Ascending aorta (tissue), 2 donors: ENCODE measurements around the gene NFXL1. TPM values are rescaled to one million over a fixed set of nuclear protein-coding genes. Genes with fewer than 3 reads are reported as not detected.

Experiments
- DNase-seq, 2 donors: peaks; one replicate each; pipeline ENCODE4 v3.0.0-alpha.2; 2019; ENCODE audit warnings: low spot score in 2 of 2
- H3K27ac ChIP-seq, 2 donors: fragments of 200-600 bp; sonication (generic); one replicate each; pipeline ENCODE4 v1.5.1; 2016 to 2017; ENCODE audit warnings: mild to moderate bottlenecking in 1 of 2
- H3K27me3 ChIP-seq: fragments of 200-600 bp; sonication (generic); one replicate; pipeline ENCODE4 v1.5.1; 2017
- H3K36me3 ChIP-seq, 2 donors: fragments of 200-600 bp; sonication (generic); one replicate each; pipeline ENCODE4 v1.5.1; 2016
- H3K4me1 ChIP-seq, 2 donors: fragments of 200-600 bp; sonication (generic); one replicate each; pipeline ENCODE4 v1.5.1; 2016 to 2017; ENCODE audit warnings: mild to moderate bottlenecking in 1 of 2
- H3K4me3 ChIP-seq, 2 donors: fragments of 200-600 bp; sonication (generic); one replicate each; pipeline ENCODE4 v1.5.1; 2016 to 2017; ENCODE audit warnings: mild to moderate bottlenecking in 1 of 2
- H3K9me3 ChIP-seq, 2 donors: fragments of 200-600 bp; sonication (generic); one replicate each; pipeline ENCODE4 v1.5.1; 2016
- intact Hi-C: fragments of 100-400 bp; cut with DNase I; formaldehyde crosslinking; loops from one replicate; pipeline ENCODE4 v1.15.1; 2023
- total RNA-seq: library from RNA; depleted of rRNA; stranded (reverse); fragments of >200 nt; gene quantifications from one replicate; pipeline ENCODE4 v1.1.0, GENCODE V29; 2016
- TF ChIP-seq, protein P1 (sequence below), 3 experiments: fragments of 200-600 bp in 2 of 3; fragments of 450-650 bp in 1 of 3; sonication (generic) in 2 of 3; IDR thresholded peaks; one replicate each; pipeline ENCODE4 v1.5.1; 2016 to 2019; ENCODE audit warnings: antibody characterized with exemption in 3 of 3, mild to moderate bottlenecking in 1 of 3, moderate library complexity in 1 of 3

The NFXL1 gene
- total RNA-seq, 1 donor from 2014 or later, result 5.2 TPM

GRCh38 chr4:47837094-47837907 lies 77.1 kb downstream of the NFXL1 start:
- H3K4me1 ChIP-seq, result peaks cover 5 to 11% of the 10 kb centered on the region in 2 donors
- no peak for DNase-seq
- no peaks in the 10 kb centered on the region for H3K36me3 ChIP-seq
- H3K27ac ChIP-seq, result peak overlapping the region in 1 of 2 donors; percentile 8
- H3K9me3 ChIP-seq, result no peaks in the 10 kb centered on the region
- peak overlapping the region; percentile 62 to 69 for H3K4me3 ChIP-seq
- intact Hi-C loops, result loop anchor here (2.0 to 5.0 kb wide), 2 partner anchors 140 to 168 kb away; no protein-coding TSS in a partner anchor
- TF ChIP-seq, protein P1, sequence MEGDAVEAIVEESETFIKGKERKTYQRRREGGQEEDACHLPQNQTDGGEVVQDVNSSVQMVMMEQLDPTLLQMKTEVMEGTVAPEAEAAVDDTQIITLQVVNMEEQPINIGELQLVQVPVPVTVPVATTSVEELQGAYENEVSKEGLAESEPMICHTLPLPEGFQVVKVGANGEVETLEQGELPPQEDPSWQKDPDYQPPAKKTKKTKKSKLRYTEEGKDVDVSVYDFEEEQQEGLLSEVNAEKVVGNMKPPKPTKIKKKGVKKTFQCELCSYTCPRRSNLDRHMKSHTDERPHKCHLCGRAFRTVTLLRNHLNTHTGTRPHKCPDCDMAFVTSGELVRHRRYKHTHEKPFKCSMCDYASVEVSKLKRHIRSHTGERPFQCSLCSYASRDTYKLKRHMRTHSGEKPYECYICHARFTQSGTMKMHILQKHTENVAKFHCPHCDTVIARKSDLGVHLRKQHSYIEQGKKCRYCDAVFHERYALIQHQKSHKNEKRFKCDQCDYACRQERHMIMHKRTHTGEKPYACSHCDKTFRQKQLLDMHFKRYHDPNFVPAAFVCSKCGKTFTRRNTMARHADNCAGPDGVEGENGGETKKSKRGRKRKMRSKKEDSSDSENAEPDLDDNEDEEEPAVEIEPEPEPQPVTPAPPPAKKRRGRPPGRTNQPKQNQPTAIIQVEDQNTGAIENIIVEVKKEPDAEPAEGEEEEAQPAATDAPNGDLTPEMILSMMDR (IDR thresholded peaks at IDR 0.05), result no peak
- H3K27me3 ChIP-seq, result no peaks in the 10 kb centered on the region

GRCh38 chr4:47836641-47837093 lies 77.7 kb downstream of the NFXL1 start:
- H3K9me3 ChIP-seq, result no peaks in the 10 kb centered on the region
- intact Hi-C loops, result loop anchor here (2.0 to 5.0 kb wide), 2 partner anchors 139 to 168 kb away; no protein-coding TSS in a partner anchor
- TF ChIP-seq, protein P1 (IDR thresholded peaks at IDR 0.05), result peak; percentile 27 to 66 (median 52)
- H3K36me3 ChIP-seq, result no peaks in the 10 kb centered on the region
- no peak overlapping the region for H3K27ac ChIP-seq
- peaks cover 5 to 11% of the 10 kb centered on the region in 2 donors for H3K4me1 ChIP-seq
- no peaks in the 10 kb centered on the region for H3K27me3 ChIP-seq
- DNase-seq, result peak in 1 of 2 donors; percentile 86
- peak overlapping the region; percentile 62 to 69 for H3K4me3 ChIP-seq

GRCh38 chr4:47835494-47835893 lies 78.9 kb downstream of the NFXL1 start:
- intact Hi-C loops, result loop anchor here (5.0 kb wide), 1 partner anchor 138 kb away; no protein-coding TSS in a partner anchor
- H3K36me3 ChIP-seq, result no peaks in the 10 kb centered on the region
- H3K9me3 ChIP-seq, result no peaks in the 10 kb centered on the region
- no peaks in the 10 kb centered on the region for H3K27me3 ChIP-seq
- peak overlapping the region in 1 of 2 donors; percentile 69 for H3K4me3 ChIP-seq
- DNase-seq, result no peak
- TF ChIP-seq, protein P1 (IDR thresholded peaks at IDR 0.05), result no peak
- H3K27ac ChIP-seq, result no peak overlapping the region
- H3K4me1 ChIP-seq, result peaks cover 5 to 11% of the 10 kb centered on the region in 2 donors

GRCh38 chr4:47831026-47831679 lies 83.2 kb downstream of the NFXL1 start:
- TF ChIP-seq, protein P1 (IDR thresholded peaks at IDR 0.05), result no peak
- Histone ChIP-seq H3K36me3 (no peaks in the 10 kb centered on the region), H3K27ac (no peak overlapping the region), H3K27me3 (no peaks in the 10 kb centered on the region), H3K4me1 (peaks cover 5 to 11% of the 10 kb centered on the region in 2 donors), H3K9me3 (no peaks in the 10 kb centered on the region), H3K4me3 (no peak overlapping the region)
- intact Hi-C loops, result no loop called here
- DNase-seq, result no peak

DNA sequence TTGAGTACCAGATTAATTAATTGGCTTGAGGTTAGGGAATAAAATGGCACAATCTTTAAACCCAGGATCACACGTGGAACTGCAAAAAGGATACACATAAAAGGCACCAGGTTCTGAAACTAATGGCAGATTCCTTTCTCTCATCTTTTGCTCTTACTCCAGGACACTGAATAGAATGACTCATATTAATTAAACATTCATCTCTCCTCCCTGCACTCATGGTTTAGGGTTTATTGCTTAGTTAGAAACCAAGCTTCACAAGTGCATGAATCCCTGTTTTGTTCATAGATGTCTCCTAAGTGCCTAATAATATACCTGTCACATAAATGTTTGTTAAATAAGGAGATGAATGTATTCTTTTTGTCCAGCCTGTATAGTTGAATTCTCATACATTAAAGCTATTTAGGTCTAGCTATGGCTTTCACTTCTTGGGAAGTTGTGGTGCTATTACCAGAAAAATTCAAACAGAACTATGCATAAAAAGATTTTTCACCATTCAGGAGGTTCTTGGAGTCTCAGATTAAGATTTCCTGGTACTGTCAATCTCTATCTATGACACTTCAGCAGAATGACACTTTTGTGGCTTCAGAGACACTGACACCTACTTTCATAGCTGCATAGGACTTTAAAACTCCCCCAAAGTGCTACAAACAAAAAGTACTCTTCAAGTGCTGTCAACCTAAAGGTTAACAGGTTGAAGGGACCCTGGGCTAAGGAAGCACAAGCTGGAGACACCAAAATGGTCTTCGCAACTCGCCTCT lies 83.9 kb downstream of the NFXL1 start:
- Histone ChIP-seq H3K4me1 (peaks cover 0 to 4% of the 10 kb centered on the region in 2 donors), H3K9me3 (no peaks in the 10 kb centered on the region), H3K4me3 (no peak overlapping the region), H3K36me3 (no peaks in the 10 kb centered on the region), H3K27me3 (no peaks in the 10 kb centered on the region), H3K27ac (no peak overlapping the region)
- TF ChIP-seq, protein P1 (IDR thresholded peaks at IDR 0.05), result no peak
- no peak for DNase-seq
- intact Hi-C loops, result no loop called here
